ENCODE data around the gene SAXO2. TPM values are rescaled to one million over a fixed set of nuclear protein-coding genes. Genes with fewer than 3 reads are reported as not detected.
"Not testable (repeated sequence)": the region's sequence is repeated elsewhere in the genome, so short reads cannot be mapped to it uniquely, and the experiment has no call there.

The SAXO2 gene
- total RNA-seq, 2 experiments from 2014 or later, result 11.1 to 14.9 TPM

- H3K4me1 Mint-ChIP-seq (ENCODE audit: low read depth); DNase-seq; H3K4me1 ChIP-seq (ENCODE audit: insufficient read depth, low read length); H3K27ac Mint-ChIP-seq; POLR2A ChIA-PET; H3K9me3 Mint-ChIP-seq; H3K36me3 ChIP-seq (ENCODE audit: insufficient read depth, low read length); H3K36me3 Mint-ChIP-seq (ENCODE audit: low read depth); H3K4me3 ChIP-seq (ENCODE audit: low read length); H3K27ac ChIP-seq (ENCODE audit: low read depth in 1 of 2, low read length in 2 of 2); H3K27me3 Mint-ChIP-seq; H3K27me3 ChIP-seq (ENCODE audit: control insufficient read depth in 1 of 2, insufficient read depth in 2 of 2, low read length in 2 of 2); H3K9me3 ChIP-seq (ENCODE audit: control insufficient read depth in 1 of 2, insufficient read depth in 1 of 2, low read length in 2 of 2); CTCF ChIA-PET: not testable (repeated sequence)
- intact Hi-C loops (cut with DNase I, micrococcal nuclease), result loop anchor here in 1 of 2 experiments (1.0 kb wide), 1 partner anchor 17 kb away; no protein-coding TSS in a partner anchor
- peak overlapping the region; percentile 37 for H3K4me3 Mint-ChIP-seq
- ATAC-seq (ENCODE audit: poor library complexity), result peak; percentile 96
Observed at GRCh38 chr15:82268454-82268853, 5.8 kb downstream of the SAXO2 start.

- H3K9me3 ChIP-seq (ENCODE audit: control insufficient read depth in 1 of 2, insufficient read depth in 1 of 2, low read length in 2 of 2), result no peaks in the 10 kb centered on the region
- no peak for ATAC-seq (ENCODE audit: poor library complexity)
- no peak for DNase-seq
- H3K9me3 Mint-ChIP-seq, result peaks cover 3% of the 10 kb centered on the region
- POLR2A ChIA-PET, result no interaction called here
- H3K4me3 Mint-ChIP-seq, result no peak overlapping the region
- no peaks in the 10 kb centered on the region for H3K27me3 ChIP-seq (ENCODE audit: control insufficient read depth in 1 of 2, insufficient read depth in 2 of 2, low read length in 2 of 2)
- CTCF ChIA-PET, result no interaction called here
- intact Hi-C loops (cut with DNase I, micrococcal nuclease), result no loop called here
- no peak overlapping the region for H3K27ac ChIP-seq (ENCODE audit: low read depth in 1 of 2, low read length in 2 of 2)
- no peak overlapping the region for H3K27ac Mint-ChIP-seq
- TF ChIP-seq, protein P1, sequence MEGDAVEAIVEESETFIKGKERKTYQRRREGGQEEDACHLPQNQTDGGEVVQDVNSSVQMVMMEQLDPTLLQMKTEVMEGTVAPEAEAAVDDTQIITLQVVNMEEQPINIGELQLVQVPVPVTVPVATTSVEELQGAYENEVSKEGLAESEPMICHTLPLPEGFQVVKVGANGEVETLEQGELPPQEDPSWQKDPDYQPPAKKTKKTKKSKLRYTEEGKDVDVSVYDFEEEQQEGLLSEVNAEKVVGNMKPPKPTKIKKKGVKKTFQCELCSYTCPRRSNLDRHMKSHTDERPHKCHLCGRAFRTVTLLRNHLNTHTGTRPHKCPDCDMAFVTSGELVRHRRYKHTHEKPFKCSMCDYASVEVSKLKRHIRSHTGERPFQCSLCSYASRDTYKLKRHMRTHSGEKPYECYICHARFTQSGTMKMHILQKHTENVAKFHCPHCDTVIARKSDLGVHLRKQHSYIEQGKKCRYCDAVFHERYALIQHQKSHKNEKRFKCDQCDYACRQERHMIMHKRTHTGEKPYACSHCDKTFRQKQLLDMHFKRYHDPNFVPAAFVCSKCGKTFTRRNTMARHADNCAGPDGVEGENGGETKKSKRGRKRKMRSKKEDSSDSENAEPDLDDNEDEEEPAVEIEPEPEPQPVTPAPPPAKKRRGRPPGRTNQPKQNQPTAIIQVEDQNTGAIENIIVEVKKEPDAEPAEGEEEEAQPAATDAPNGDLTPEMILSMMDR (IDR thresholded peaks at IDR 0.05), result no peak
- no peaks in the 10 kb centered on the region for H3K4me1 ChIP-seq (ENCODE audit: insufficient read depth, low read length)
- H3K27me3 Mint-ChIP-seq, result no peaks in the 10 kb centered on the region
- H3K36me3 Mint-ChIP-seq (ENCODE audit: low read depth), result peaks cover 20% of the 10 kb centered on the region
- no peak overlapping the region for H3K4me3 ChIP-seq (ENCODE audit: low read length)
- no peaks in the 10 kb centered on the region for H3K36me3 ChIP-seq (ENCODE audit: insufficient read depth, low read length)
- H3K4me1 Mint-ChIP-seq (ENCODE audit: low read depth), result no peaks in the 10 kb centered on the region
Observed at GRCh38 chr15:82272154-82272553, 9.5 kb downstream of the SAXO2 start.

DNA sequence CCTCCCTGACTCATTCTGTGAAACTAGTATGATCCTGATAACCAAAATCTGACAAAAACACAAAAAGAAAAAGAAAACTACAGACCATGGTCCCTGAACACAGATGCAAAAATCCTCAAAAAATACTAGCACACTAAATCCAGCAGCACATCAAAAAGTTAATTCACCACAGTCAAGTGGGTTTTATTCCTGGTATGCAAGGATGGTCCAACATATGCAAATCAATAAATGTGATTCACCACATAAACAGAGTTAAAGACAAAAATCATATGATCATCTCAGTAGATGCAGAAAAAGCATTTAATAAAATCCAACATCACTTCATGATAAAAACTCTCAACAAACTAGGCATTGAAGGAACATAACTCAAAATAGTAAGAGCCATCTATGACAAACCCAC, 12.8 kb downstream of the SAXO2 start:
- TF ChIP-seq, protein P1 (IDR thresholded peaks at IDR 0.05), result no peak
- Histone ChIP-seq H3K9me3 (ENCODE audit: control insufficient read depth in 1 of 2, insufficient read depth in 1 of 2, low read length in 2 of 2) (no peaks in the 10 kb centered on the region), H3K36me3 (ENCODE audit: insufficient read depth, low read length) (no peaks in the 10 kb centered on the region), H3K4me1 (ENCODE audit: insufficient read depth, low read length) (no peaks in the 10 kb centered on the region), H3K27ac (ENCODE audit: low read depth in 1 of 2, low read length in 2 of 2) (no peak overlapping the region), H3K27me3 (ENCODE audit: control insufficient read depth in 1 of 2, insufficient read depth in 2 of 2, low read length in 2 of 2) (no peaks in the 10 kb centered on the region), H3K4me3 (ENCODE audit: low read length) (no peak overlapping the region)
- Mint-ChIP-seq H3K36me3 (ENCODE audit: low read depth) (peaks cover 20% of the 10 kb centered on the region), H3K9me3 (peaks cover 3% of the 10 kb centered on the region), H3K4me1 (ENCODE audit: low read depth) (no peaks in the 10 kb centered on the region), H3K27me3 (no peaks in the 10 kb centered on the region), H3K4me3 (no peak overlapping the region), H3K27ac (no peak overlapping the region)
- ChIA-PET POLR2A (no interaction called here), CTCF (no interaction called here)
- DNase-seq, result no peak
- ATAC-seq (ENCODE audit: poor library complexity), result no peak
- intact Hi-C loops (cut with DNase I, micrococcal nuclease), result no loop called here

- intact Hi-C loops (cut with DNase I, micrococcal nuclease), result loop anchor here in 1 of 2 experiments (10.0 kb wide), 1 partner anchor 54 kb away; no protein-coding TSS in a partner anchor
Observed at GRCh38 chr15:82281276-82281675, 18.7 kb downstream of the SAXO2 start.

DNA sequence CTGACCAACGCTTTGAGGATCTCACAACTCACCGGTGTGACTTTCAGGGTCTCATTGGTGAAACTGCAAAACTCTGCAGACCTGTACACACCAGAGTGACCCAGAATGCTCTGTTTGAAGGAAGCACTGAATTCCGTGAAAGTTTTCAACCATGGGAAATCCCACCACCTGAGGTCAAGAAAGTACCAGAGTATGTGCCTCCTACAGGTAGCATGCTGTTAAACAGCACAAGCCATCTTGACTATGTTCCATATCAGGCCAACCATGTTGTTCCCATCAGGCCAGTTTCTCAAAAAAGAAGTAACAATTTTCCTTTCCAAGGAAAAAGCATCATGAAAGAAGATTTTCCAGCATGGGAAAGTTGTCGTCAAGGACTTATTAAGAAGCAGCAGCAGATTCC, 19.8 kb downstream of the SAXO2 start:
- H3K9me3 Mint-ChIP-seq; H3K27me3 Mint-ChIP-seq; ATAC-seq (ENCODE audit: poor library complexity); POLR2A ChIA-PET; H3K36me3 Mint-ChIP-seq (ENCODE audit: low read depth); H3K9me3 ChIP-seq (ENCODE audit: control insufficient read depth in 1 of 2, insufficient read depth in 1 of 2, low read length in 2 of 2); H3K27me3 ChIP-seq (ENCODE audit: control insufficient read depth in 1 of 2, insufficient read depth in 2 of 2, low read length in 2 of 2); H3K4me3 Mint-ChIP-seq; H3K27ac ChIP-seq (ENCODE audit: low read depth in 1 of 2, low read length in 2 of 2); CTCF ChIA-PET; H3K27ac Mint-ChIP-seq; H3K4me3 ChIP-seq (ENCODE audit: low read length); H3K36me3 ChIP-seq (ENCODE audit: insufficient read depth, low read length); DNase-seq: not testable (repeated sequence)
- peaks cover 27% of the 10 kb centered on the region for H3K4me1 Mint-ChIP-seq (ENCODE audit: low read depth)
- intact Hi-C loops (cut with DNase I, micrococcal nuclease), result loop anchor here in 1 of 2 experiments (10.0 kb wide), 1 partner anchor 52 kb away; no protein-coding TSS in a partner anchor
- peaks cover 18% of the 10 kb centered on the region for H3K4me1 ChIP-seq (ENCODE audit: insufficient read depth, low read length)

More at GRCh38 chr15:82281276-82281675, 18.7 kb downstream of the SAXO2 start:
- CTCF ChIA-PET; DNase-seq; H3K4me3 ChIP-seq (ENCODE audit: low read length); H3K27ac ChIP-seq (ENCODE audit: low read depth in 1 of 2, low read length in 2 of 2); H3K4me3 Mint-ChIP-seq; H3K36me3 Mint-ChIP-seq (ENCODE audit: low read depth); H3K36me3 ChIP-seq (ENCODE audit: insufficient read depth, low read length); H3K9me3 ChIP-seq (ENCODE audit: control insufficient read depth in 1 of 2, insufficient read depth in 1 of 2, low read length in 2 of 2); POLR2A ChIA-PET; H3K9me3 Mint-ChIP-seq; ATAC-seq (ENCODE audit: poor library complexity); H3K27me3 Mint-ChIP-seq; H3K27me3 ChIP-seq (ENCODE audit: control insufficient read depth in 1 of 2, insufficient read depth in 2 of 2, low read length in 2 of 2); H3K27ac Mint-ChIP-seq; H3K4me1 ChIP-seq (ENCODE audit: insufficient read depth, low read length): not testable (repeated sequence)
- TF ChIP-seq, protein P1 (IDR thresholded peaks at IDR 0.05), result peak; percentile 30
- H3K4me1 Mint-ChIP-seq (ENCODE audit: low read depth), result peaks cover 16% of the 10 kb centered on the region

All from CD4-positive, alpha-beta T cell (primary cell).